ENCODE measurements around the gene FAM53C.

DNA sequence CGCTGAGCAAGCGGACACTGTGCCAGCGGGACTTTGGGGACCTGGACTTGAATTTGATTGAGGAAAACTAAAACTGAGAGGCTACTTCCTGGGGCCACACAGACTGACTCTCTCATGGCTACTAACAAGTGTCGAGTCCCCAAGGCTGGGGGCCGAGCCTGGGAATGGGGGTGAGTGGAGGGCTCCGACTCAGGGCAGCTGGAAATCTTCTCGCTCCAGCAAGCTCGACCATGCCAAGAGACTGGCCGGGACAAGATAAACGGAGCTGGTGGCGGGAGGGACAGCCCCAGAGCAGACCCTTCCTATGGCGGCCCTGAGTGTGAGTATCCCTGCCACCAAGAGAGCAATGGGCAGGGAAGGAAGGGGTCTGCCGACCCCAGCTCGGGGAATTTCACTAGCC lies 8.8 kb downstream of the FAM53C start:
- TF ChIP-seq, protein P1, sequence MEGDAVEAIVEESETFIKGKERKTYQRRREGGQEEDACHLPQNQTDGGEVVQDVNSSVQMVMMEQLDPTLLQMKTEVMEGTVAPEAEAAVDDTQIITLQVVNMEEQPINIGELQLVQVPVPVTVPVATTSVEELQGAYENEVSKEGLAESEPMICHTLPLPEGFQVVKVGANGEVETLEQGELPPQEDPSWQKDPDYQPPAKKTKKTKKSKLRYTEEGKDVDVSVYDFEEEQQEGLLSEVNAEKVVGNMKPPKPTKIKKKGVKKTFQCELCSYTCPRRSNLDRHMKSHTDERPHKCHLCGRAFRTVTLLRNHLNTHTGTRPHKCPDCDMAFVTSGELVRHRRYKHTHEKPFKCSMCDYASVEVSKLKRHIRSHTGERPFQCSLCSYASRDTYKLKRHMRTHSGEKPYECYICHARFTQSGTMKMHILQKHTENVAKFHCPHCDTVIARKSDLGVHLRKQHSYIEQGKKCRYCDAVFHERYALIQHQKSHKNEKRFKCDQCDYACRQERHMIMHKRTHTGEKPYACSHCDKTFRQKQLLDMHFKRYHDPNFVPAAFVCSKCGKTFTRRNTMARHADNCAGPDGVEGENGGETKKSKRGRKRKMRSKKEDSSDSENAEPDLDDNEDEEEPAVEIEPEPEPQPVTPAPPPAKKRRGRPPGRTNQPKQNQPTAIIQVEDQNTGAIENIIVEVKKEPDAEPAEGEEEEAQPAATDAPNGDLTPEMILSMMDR (conservative IDR thresholded peaks at IDR 0.05 in 1 of 2, IDR thresholded peaks at IDR 0.05 in 1 of 2; ENCODE audit: extremely low read depth in 1 of 2, insufficient read depth in 1 of 2, low read depth in 1 of 2, low read length in 2 of 2), result no peak
- TF ChIP-seq EZH2 (IDR thresholded peaks at IDR 0.05; ENCODE audit: borderline replicate concordance, low read length), result no peak
